SKM-1 treated with dmso at 0.1 percent for 144 hours (cell line): ENCODE measurements around the gene ACACA.

Experiments used
- DNase-seq: peaks from one replicate; lab custom pipeline; 2025; ENCODE audit not compliant: unreplicated experiment; lab: John Stamatoyannopoulos, UW

Gene ACACA

GRCh38 chr17:37107406-37108083 lies 299.1 kb downstream of the ACACA start:
- DNase-seq: no peak

GRCh38 chr17:37106049-37106448 lies 300.6 kb downstream of the ACACA start:
- DNase-seq: no peak

- no peak for DNase-seq
These were observed 303.4 kb downstream of the ACACA start for GRCh38 chr17:37103231-37103630.

DNA sequence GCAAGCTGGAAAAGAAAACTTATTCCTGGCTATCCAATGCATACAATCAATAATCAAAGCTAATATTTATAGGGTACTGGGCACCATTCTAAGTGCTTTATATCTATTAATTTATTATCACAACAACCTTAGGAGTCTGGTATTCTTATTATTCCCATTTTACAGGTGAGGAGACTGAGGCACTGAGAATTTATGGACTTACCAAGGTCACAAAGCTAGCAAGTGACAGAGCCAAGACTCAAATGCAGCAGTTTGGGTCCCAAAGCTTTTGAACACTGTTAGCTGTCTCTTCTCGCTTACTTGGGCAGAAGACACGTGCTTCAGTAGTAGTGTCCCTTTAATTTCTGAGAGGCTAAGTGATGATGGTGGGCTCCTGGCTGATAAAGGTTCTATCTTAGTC lies 305.3 kb downstream of the ACACA start:
- DNase-seq: no peak

- no peak for DNase-seq
These were observed 306.4 kb downstream of the ACACA start for GRCh38 chr17:37100231-37100630.

GRCh38 chr17:37098910-37099664 lies 307.5 kb downstream of the ACACA start:
- DNase-seq: no peak

GRCh38 chr17:37098152-37098551 lies 308.5 kb downstream of the ACACA start:
- DNase-seq: no peak

GRCh38 chr17:37097154-37097553 lies 309.5 kb downstream of the ACACA start:
- DNase-seq: no peak

DNA sequence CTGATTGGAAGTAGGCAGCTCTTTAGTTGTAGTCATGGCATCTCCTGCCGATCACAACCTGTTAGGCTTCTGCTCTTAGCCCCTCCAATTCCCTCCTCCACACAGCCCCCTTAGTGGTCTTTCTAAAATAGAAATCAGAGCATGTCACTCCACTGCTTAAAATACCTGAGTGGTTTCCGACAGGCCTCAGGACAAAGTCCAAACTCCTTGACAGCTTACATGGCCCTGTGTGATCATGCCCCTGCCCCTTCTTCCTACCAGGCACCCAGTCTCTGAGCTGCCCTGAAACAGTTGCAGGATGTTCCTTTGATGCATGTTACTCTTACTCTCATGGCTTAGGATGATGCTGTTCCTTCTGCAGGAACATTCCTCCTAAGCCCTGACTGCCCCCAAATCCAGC lies 310.6 kb downstream of the ACACA start:
- no peak for DNase-seq

GRCh38 chr17:37094391-37094790 lies 312.2 kb downstream of the ACACA start:
- DNase-seq: no peak

DNA sequence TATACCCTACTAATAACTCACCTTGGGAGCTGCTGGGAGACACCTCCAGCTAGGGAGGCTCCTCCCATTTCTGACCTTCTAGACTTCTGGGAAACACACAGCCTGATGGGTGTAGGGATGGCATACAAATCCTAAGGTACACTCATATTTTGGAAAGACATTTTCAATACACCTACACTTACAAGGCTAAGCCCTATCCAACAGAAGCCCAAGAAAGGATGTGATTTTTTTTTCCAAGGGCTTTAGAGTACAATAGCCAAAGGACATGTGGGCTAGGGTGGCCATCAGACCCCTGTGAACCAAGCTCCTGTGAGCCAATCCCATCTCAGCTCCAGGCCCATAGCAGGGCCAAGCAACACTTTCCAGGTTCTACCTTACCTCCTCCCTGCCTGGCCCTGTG lies 313.9 kb downstream of the ACACA start:
- DNase-seq: no peak

GRCh38 chr17:37092071-37092470 lies 314.6 kb downstream of the ACACA start:
- no peak for DNase-seq

GRCh38 chr17:37090941-37091340 lies 315.7 kb downstream of the ACACA start:
- DNase-seq: no peak

DNA sequence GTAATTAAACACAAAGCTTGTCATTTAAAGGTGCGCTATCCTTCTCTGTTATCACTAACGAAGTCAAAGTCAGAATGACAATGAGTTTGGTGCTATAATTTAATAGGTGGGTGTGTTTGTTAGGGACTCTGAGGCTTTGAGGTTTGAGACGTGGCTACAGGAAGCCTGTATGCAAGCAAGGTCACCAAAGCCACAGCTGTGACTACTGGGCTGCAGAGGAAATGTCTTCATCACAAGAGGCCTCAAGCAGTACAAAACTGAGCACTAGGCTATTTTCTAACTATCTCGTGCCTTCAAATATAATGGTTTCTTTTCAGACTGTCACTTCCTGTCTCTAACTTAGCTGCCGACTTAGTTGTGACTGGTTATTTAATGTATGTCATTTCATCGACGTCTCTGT lies 316.7 kb downstream of the ACACA start:
- peak; percentile 65 for DNase-seq

DNA sequence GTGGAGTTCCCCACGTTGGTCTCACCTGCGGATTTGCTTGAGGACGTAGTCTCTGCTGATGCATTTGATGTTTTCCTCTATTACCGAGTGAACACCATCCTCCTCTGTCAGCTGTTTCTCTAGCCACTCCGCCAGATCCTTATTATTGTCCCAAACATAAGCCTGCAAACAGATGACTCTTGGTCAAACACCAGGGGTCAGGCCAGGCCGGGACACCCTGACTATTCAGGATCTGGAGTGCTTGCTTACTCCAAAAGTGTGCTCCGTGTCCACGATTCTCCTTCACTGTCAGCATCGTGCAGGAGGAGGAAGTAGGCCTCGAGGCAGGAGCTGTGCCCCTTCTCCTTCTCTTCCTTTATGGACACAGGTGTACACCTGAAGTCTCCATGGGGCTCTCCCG lies 317.7 kb downstream of the ACACA start:
- DNase-seq: no peak

DNA sequence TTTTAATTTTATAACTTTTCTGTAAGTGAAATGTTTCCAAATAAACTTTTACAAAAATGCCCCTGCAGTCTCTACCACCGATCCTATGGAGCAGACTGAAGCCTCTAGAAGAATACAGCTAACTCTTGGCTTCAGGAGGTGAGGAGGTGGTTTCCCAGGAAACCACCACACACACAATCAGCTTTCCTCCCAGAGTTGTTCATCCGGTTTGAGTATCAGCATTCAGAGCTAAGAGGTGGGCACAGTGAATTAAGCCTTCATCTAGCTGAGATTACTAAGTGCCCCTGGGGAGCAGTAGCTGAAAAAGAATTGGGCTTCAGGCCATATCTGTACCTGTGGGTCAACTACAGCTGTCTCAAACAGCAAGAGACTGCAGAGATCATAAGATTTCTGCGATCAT lies 318.2 kb downstream of the ACACA start:
- no peak for DNase-seq

DNA sequence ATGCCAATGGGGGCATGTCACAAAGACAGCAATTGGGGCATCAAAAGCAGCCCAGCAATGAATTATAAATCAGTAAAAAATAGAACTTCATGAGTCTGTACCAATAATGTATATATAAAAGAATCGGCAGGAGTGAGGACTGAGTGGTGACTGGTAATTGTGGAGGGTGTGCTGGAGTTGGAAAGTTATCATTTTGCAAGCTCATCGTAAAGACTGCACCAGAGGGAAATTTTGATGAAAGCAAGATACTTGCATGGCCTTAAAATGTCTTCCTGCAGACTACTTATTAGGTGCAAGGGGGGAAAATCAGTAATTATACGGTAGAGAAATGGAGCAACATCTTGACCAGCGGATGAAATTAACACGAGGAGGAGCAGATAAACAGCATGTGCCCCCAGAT lies 319.0 kb downstream of the ACACA start:
- no peak for DNase-seq

- DNase-seq: no peak
These were observed 319.7 kb downstream of the ACACA start for GRCh38 chr17:37086948-37087347.

- DNase-seq: no peak
These were observed 320.3 kb downstream of the ACACA start for GRCh38 chr17:37086334-37086733.

GRCh38 chr17:37084372-37084771 lies 322.3 kb downstream of the ACACA start:
- DNase-seq: no peak

DNA sequence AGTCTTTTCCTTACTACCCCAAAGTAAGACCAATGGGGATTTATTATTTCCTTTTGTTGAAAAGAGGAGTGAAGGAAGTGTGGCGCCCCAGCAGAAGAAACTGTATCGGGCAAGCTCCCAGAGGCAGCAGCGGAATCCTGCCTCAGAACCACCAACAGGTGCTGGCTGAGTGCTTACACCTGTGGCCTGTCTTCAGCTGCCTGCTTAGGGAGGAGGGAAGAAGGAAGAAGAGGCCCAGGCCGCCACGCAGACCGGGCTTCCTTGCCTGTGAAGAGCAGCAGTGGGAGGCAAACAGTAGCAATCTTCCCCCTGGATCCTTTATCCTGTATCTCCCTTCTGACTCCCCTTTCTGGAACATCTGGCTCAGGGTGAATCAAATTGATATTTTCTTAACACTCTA lies 323.2 kb downstream of the ACACA start:
- DNase-seq: no peak

DNA sequence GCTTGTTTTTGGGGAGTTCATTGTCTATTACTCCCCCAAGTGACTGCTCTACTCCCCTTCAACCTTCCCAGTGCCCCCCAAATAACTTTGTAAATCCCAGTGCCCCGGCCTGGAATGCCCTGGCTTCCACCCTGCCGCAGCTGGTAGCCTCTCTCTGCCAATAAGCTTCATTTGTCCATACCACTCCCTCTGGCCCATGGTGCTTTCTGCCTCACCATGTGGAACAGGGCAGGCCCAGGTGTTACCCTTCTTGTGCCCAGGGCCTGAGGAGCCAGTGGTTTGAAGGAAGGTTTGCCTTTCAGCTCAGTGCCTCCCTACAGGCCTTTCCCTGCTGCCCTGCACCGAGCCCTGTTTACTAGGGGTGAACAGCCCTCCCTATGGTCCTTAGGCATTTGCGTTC lies 323.7 kb downstream of the ACACA start:
- DNase-seq: no peak
